GM19372 (cell line): Measurements from ENCODE around the gene RFPL3.
"Not testable (repeated sequence)": the region's sequence is repeated elsewhere in the genome, so short reads cannot be mapped to it uniquely, and the experiment has no call there.

Experiments
- ATAC-seq: cut with Tn5 transposase; IDR thresholded peaks from one replicate; pipeline ENCODE4 v1.9.1; 2021; ENCODE audit warnings: mild to moderate bottlenecking, low read depth, moderate library complexity; ENCODE audit not compliant: unreplicated experiment

Gene RFPL3

GRCh38 chr22:32329202-32329645, 28.4 kb upstream of the RFPL3 start:
- ATAC-seq = no peak

DNA sequence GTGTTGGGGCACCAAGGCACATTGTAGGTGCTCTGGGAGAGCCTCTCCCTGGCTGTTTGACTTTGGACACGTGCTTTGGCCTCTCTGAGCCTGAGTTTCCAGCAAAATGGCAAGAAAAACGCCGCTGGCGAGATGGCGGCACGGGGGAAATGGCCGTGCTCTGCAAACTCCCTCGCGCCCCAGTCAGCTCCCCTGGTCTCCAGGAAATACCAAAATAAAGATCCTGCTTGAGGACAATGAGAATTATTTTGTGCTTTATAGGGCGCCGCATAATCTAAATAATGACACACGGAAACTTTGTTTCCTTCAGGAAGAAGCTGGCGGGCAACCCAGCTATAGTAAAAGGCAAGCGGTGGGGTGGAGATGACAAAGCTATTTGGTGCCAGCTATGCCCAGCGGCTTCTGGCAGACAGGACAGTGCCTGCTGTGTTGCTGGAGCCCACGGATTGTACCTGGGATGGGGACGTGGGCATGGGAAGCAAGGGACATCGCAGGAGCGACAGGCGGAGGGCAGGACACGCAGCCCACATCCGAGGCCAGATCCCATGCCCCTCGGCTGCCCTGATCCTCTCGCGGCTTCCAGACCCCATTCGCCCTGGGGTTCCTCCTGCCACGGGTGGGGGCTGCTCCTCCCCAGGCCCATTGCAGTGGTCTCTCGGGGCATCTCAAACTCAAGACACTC, 26.3 kb upstream of the RFPL3 start:
- no peak for ATAC-seq

GRCh38 chr22:32331918-32332725, 25.5 kb upstream of the RFPL3 start:
- ATAC-seq = no peak

DNA sequence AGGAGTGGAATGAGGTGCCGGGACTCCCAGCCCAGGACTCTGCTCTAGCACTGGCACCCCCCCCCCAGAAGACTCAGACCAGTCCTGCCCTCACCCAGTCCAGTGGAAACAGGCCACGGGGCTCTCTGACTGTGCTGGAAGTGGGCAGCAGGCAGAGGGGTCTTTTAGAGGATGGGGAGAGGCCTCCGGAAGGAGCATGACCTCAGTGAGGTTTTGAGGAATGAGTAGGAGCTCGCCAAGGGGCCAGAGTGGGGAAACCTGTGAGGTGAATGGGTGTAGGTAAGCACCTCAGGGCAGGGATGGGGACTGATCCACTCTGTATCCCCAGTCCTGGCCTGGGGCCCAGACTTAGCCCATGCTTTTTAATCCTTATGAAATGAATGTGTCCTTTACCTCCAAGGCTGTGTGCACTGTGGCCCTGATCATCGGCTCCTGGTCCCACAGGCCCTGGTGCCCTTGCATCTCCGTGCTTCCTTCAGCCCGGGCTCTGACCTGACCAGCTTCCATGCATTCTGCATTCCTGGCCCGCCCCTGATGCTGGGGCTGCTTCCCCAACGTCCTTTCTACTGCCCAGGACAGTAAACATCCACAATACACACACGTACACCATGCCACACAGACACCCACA, 24.4 kb upstream of the RFPL3 start:
- no peak for ATAC-seq

DNA sequence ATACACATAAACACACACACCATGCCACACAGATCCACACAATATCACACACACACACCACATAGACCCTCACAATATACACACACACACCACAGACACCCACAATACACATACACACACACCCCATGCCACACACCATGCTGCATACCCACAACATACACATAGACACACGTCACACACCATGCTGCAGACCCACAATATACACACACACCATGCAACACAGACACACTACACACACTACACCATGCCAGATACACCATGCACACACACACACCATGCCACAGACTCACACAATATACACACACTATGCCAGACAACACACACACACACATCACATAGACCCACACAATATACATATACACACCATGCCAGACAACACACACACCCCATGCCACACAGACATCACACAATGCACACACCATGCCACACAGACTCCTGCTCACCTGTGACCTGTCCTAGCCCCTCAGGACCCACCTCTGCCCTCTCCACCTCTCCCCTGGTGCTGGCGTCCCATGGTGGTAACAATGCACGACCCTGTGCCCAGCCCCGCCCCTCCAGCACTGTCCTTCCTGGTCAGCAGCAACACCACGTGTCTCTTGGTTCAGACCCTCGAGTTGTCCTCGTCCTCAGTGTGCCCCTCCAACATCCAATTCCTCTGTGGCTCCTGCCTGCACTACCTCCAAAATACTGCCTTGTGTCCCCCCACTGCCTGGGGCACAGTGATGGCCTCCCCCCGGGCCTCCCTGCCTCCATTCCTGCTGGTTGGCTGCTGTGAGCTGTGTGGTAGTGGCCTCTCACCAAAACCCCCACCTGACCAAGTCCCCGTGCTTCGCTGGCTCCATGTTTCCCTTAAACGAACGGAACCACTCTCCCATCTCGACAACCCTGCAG, 23.7 kb upstream of the RFPL3 start:
- no peak for ATAC-seq

- ATAC-seq = no peak
Observed at GRCh38 chr22:32334660-32335365, 22.9 kb upstream of the RFPL3 start.

GRCh38 chr22:32335471-32335870, 22.2 kb upstream of the RFPL3 start:
- no peak for ATAC-seq

DNA sequence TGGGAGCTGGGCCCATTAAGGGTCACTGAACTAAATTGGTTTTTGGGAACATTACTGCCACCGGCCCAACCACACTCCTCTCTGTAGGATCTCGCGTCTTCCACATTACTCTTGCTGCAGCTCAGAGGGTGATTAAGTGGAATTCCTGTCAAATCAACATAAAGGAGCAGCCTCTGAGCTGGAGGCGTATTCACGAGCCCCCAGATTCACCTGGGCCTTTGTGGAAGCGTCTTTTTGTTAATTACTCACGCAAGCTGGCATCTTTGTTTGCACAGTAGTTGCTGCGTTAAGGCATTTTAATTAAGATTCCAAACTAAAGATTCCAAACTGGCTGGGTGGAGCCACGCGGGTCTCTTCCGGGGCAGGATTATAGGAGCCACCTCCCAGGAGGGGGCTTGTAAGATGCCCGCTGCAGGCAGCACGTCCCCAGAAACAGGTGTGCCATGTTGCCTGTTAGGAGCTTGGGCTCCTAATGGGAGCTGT, 21.5 kb upstream of the RFPL3 start:
- ATAC-seq = no peak

GRCh38 chr22:32336771-32337424, 20.8 kb upstream of the RFPL3 start:
- no peak for ATAC-seq

DNA sequence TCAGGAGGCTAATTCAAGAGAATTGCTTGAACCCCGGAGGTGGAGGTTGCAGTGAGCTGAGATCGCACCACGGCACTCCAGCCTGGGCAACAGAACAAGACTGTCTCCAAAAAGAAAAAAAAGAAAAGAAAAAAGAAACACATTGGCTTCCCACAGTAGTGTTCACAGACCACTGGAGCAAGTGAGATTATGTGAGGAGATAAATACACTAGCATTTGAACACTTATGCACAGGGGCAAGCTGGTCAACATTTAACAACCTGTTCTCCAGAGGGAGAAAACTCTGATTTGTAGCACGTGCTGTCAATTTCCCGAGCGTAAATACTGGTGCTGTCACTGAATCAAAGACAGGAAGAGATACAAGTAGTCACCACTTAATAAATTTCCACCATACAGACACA, 20.2 kb upstream of the RFPL3 start:
- not testable (repeated sequence) for ATAC-seq

DNA sequence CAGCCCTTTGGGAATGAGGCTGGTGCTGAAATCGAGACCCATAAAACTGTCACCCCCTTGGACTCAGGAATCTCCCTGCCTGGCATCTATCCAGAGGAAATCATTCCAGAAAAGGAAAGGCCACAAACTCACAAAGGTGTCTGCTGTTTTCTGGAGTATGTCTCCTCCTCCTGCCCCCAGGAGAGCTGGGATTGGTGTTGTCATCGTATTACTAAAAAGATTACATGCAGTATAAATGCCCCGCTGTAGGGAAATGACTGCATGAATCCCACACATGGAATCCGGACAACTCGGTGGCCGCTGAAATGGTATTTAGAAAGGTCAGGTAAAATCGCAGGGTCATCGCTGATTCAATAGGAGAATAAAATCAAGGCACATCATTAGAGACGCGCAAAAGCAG, 18.9 kb upstream of the RFPL3 start:
- no peak for ATAC-seq

DNA sequence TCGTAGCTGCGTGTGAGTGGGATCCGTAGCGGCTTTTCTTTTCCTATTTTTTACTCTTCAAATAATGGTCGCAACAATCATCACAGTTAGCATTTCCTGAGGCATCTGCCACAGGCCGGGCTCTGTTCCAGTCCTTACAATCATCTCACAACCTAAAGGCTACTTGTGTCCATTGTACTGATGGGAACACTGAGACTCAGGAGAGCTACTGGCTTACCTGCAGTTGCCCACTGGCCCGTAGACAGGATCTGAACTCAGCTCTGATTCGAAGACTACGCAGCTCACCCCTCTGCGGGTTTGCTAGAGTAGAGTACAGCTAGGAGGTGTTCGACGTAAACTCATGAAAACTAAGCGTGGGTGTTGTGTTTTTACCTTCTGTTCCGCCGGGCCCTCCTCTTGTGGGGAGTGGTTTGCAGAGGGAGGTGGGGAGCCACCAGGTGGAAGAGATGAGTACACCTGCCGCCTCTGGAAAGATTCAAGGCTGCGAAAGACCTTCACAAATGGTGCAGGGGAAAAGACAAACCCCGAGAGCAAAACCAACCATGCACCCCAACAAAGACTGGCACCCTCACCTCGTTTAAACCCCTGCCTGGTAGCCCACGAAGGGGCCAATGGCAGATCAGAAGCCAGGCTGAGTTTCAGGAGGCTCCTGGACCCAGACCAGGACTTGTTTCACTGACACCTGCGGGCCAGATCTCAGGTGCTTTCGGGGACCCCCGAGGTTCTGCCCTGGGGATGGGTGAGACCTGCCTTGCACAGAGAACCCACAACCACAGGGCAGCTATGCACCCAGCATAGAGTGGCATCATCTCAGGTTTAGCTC, 18.3 kb upstream of the RFPL3 start:
- no peak for ATAC-seq

- no peak for ATAC-seq
Observed at GRCh38 chr22:32340411-32340810, 17.3 kb upstream of the RFPL3 start.

GRCh38 chr22:32341122-32341740, 16.4 kb upstream of the RFPL3 start:
- ATAC-seq = no peak

GRCh38 chr22:32342977-32343376, 14.7 kb upstream of the RFPL3 start:
- ATAC-seq = no peak

- ATAC-seq = no peak
Observed at GRCh38 chr22:32343941-32344340, 13.7 kb upstream of the RFPL3 start.

GRCh38 chr22:32348031-32348611, 9.5 kb upstream of the RFPL3 start:
- ATAC-seq = no peak

DNA sequence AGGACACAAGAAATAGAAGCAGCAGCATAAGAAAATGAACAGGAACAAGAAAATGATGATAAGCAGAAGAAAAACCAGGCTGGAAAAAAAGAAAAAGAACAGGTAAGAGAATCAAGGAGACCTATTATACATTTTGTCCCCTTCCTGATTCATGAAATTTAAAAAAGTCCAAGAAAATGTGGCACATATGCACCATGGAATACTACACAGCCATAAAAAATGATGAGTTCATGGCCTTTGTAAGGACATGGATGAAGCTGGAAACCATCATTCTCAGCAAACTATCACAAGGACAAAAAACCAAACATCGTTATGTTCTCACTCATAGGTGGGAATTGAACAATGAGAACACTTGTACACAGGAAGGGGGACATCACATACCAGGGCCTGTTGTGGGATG, 5.8 kb upstream of the RFPL3 start:
- ATAC-seq = not testable (repeated sequence)
